Suprapubic skin (tissue), 4 donors: ENCODE data around the gene AGBL1. TPM values are rescaled to one million over a fixed set of nuclear protein-coding genes. Genes with fewer than 3 reads are reported as not detected.

Source experiments
- DNase-seq, 2 donors: peaks; one replicate each; pipeline ENCODE4 v3.0.0-alpha.2; 2019; ENCODE audit warnings: low spot score in 2 of 2
- H3K27ac ChIP-seq: fragments of 200-600 bp; sonication (generic); one replicate; pipeline ENCODE4 v1.5.1; 2019
- H3K27me3 ChIP-seq: fragments of 200-600 bp; sonication (generic); one replicate; pipeline ENCODE4 v1.5.1; 2019
- H3K36me3 ChIP-seq: fragments of 200-600 bp; sonication (generic); one replicate; pipeline ENCODE4 v1.5.1; 2019
- H3K4me1 ChIP-seq: fragments of 200-600 bp; sonication (generic); one replicate; pipeline ENCODE4 v1.5.1; 2019
- H3K4me3 ChIP-seq: fragments of 200-600 bp; sonication (generic); one replicate; pipeline ENCODE4 v1.5.1; 2019; ENCODE audit warnings: mild to moderate bottlenecking
- H3K9me3 ChIP-seq: fragments of 200-600 bp; sonication (generic); one replicate; pipeline ENCODE4 v1.5.1; 2019
- CTCF ChIP-seq, 2 donors: fragments of 200-600 bp in 1 of 2; fragments of 450-650 bp in 1 of 2; sonication (generic) in 1 of 2; IDR thresholded peaks; one replicate each; pipeline ENCODE4 v1.5.1; 2016 to 2019; ENCODE audit warnings: antibody characterized with exemption in 2 of 2, mild to moderate bottlenecking in 1 of 2, moderate library complexity in 1 of 2
- EP300 ChIP-seq: sonication (generic); formaldehyde crosslinking; IDR thresholded peaks from one replicate; pipeline ENCODE4 v1.6.1; 2017; ENCODE audit warnings: antibody characterized with exemption
- POLR2A ChIP-seq, 2 donors: fragments of 450-650 bp; IDR thresholded peaks; one replicate each; pipeline ENCODE4 v1.6.1; 2017; ENCODE audit warnings: antibody characterized with exemption in 2 of 2, mild to moderate bottlenecking in 2 of 2, moderate library complexity in 2 of 2
- POLR2AphosphoS5 ChIP-seq, 3 donors: sonication (generic); formaldehyde crosslinking; IDR thresholded peaks; one replicate each; pipeline ENCODE4 v1.6.1; 2017; ENCODE audit warnings: antibody characterized with exemption in 3 of 3
- WGBS: methylation state at CpG from one replicate; pipeline ENCODE4 v1.1.5; 2018; 5-methylcytosine and 5-hydroxymethylcytosine counted together
- total RNA-seq, 4 donors: library from RNA; depleted of rRNA; stranded (reverse); fragments of >200 nt; gene quantifications; one replicate each; pipeline ENCODE4 v1.1.0, GENCODE V29; 2016

Gene AGBL1
- total RNA-seq, 4 donors from 2014 or later, result 0.23 to 0.56 TPM; not detected in 2

GRCh38 chr15:86082619-86083380 is 3.1 kb downstream of the AGBL1 start:
- H3K36me3 ChIP-seq, result no peaks in the 10 kb centered on the region
- no peak for TF ChIP-seq POLR2AphosphoS5 (IDR thresholded peaks at IDR 0.05)
- TF ChIP-seq CTCF (IDR thresholded peaks at IDR 0.05), result no peak
- no peak for TF ChIP-seq POLR2A (IDR thresholded peaks at IDR 0.05)
- no peak for TF ChIP-seq EP300
- H3K4me3 ChIP-seq, result no peak overlapping the region
- no peaks in the 10 kb centered on the region for H3K27me3 ChIP-seq
- H3K27ac ChIP-seq, result no peak overlapping the region
- H3K4me1 ChIP-seq, result no peaks in the 10 kb centered on the region
- DNase-seq, result no peak
- no peaks in the 10 kb centered on the region for H3K9me3 ChIP-seq
- WGBS, result 38% methylated on average over 13 of the region's 13 CpGs

GRCh38 chr15:86087808-86088207 is 8.1 kb downstream of the AGBL1 start:
- no peak overlapping the region for H3K4me3 ChIP-seq
- TF ChIP-seq CTCF (IDR thresholded peaks at IDR 0.05), result no peak
- TF ChIP-seq POLR2A (IDR thresholded peaks at IDR 0.05), result no peak
- TF ChIP-seq POLR2AphosphoS5 (IDR thresholded peaks at IDR 0.05), result no peak
- TF ChIP-seq EP300, result no peak
- no peaks in the 10 kb centered on the region for H3K36me3 ChIP-seq
- H3K9me3 ChIP-seq, result no peaks in the 10 kb centered on the region
- no peak for DNase-seq
- H3K4me1 ChIP-seq, result no peaks in the 10 kb centered on the region
- no peaks in the 10 kb centered on the region for H3K27me3 ChIP-seq
- no peak overlapping the region for H3K27ac ChIP-seq

- WGBS, result 31% methylated on average over 4 of the region's 4 CpGs
- no peak for DNase-seq
- Histone ChIP-seq H3K9me3 (no peaks in the 10 kb centered on the region), H3K4me1 (no peaks in the 10 kb centered on the region), H3K36me3 (no peaks in the 10 kb centered on the region), H3K27ac (no peak overlapping the region), H3K4me3 (no peak overlapping the region), H3K27me3 (no peaks in the 10 kb centered on the region)
- TF ChIP-seq POLR2A (IDR thresholded peaks at IDR 0.05) (no peak), POLR2AphosphoS5 (IDR thresholded peaks at IDR 0.05) (no peak), CTCF (IDR thresholded peaks at IDR 0.05) (no peak), EP300 (no peak)
These were observed 9.8 kb downstream of the AGBL1 start for GRCh38 chr15:86089422-86089821.

- H3K36me3 ChIP-seq, result no peaks in the 10 kb centered on the region
- TF ChIP-seq EP300 (no peak), POLR2A (IDR thresholded peaks at IDR 0.05) (no peak), CTCF (IDR thresholded peaks at IDR 0.05) (no peak), POLR2AphosphoS5 (IDR thresholded peaks at IDR 0.05) (no peak)
- H3K4me1 ChIP-seq, result no peaks in the 10 kb centered on the region
- no peak overlapping the region for H3K4me3 ChIP-seq
- H3K27ac ChIP-seq, result no peak overlapping the region
- peaks cover 4% of the 10 kb centered on the region for H3K9me3 ChIP-seq
- no peak for DNase-seq
- no peaks in the 10 kb centered on the region for H3K27me3 ChIP-seq
- WGBS, result 93% methylated on average over 5 of the region's 5 CpGs
These were observed 22.1 kb downstream of the AGBL1 start for GRCh38 chr15:86101818-86102217.

- Histone ChIP-seq H3K9me3 (peaks cover 4% of the 10 kb centered on the region), H3K36me3 (no peaks in the 10 kb centered on the region), H3K4me3 (no peak overlapping the region), H3K4me1 (no peaks in the 10 kb centered on the region), H3K27me3 (no peaks in the 10 kb centered on the region), H3K27ac (no peak overlapping the region)
- TF ChIP-seq POLR2A (IDR thresholded peaks at IDR 0.05) (no peak), POLR2AphosphoS5 (IDR thresholded peaks at IDR 0.05) (no peak), CTCF (IDR thresholded peaks at IDR 0.05) (no peak), EP300 (no peak)
- 100% methylated on average over 2 of the region's 2 CpGs for WGBS
- DNase-seq, result no peak
These were observed 24.2 kb downstream of the AGBL1 start for GRCh38 chr15:86103825-86104224.
